ENCODE measurements around the gene FCN2.

Gene FCN2

GRCh38 chr9:134889386-134890154, 9.0 kb downstream of the FCN2 start:
- CTCF ChIA-PET, result no interaction called here
- DNase-seq, result peak in 2 of 3 donors; percentile 75 to 90
- H3K27me3 ChIP-seq (replicated peaks in 2 of 5; ENCODE audit: control insufficient read depth in 4 of 5, insufficient read depth in 5 of 5, low read length in 4 of 5), result no peaks in the 10 kb centered on the region
- POLR2A ChIA-PET, result no interaction called here
- H3K36me3 ChIP-seq (ENCODE audit: control insufficient read depth in 4 of 4, insufficient read depth in 4 of 4, low read length in 3 of 4), result no peaks in the 10 kb centered on the region
- peaks cover 0 to 1% (median 0%) of the 10 kb centered on the region in 5 experiments for H3K9me3 ChIP-seq (ENCODE audit: control extremely low read depth in 1 of 5, control insufficient read depth in 4 of 5, insufficient read depth in 2 of 5, low read depth in 1 of 5, low read length in 4 of 5)
- H3K27ac ChIP-seq (ENCODE audit: insufficient read depth in 1 of 2, low read depth in 1 of 2, low read length in 2 of 2, poor library complexity in 1 of 2, severe bottlenecking in 2 of 2), result no peak overlapping the region
- H3K4me1 ChIP-seq (ENCODE audit: control extremely low read depth in 1 of 4, control insufficient read depth in 4 of 4, insufficient read depth in 4 of 4, low read length in 3 of 4), result peaks cover 6 to 50% (median 34%) of the 10 kb centered on the region in 4 experiments
- H3K4me3 ChIP-seq (ENCODE audit: control insufficient read depth in 1 of 7, extremely low read depth in 1 of 7, insufficient read depth in 4 of 7, low read depth in 2 of 7, low read length in 6 of 7), result no peak overlapping the region
- 87% methylated on average over 7 of the region's 10 CpGs for WGBS (ENCODE audit: insufficient coverage)

- no peaks in the 10 kb centered on the region for H3K36me3 ChIP-seq (ENCODE audit: control insufficient read depth in 4 of 4, insufficient read depth in 4 of 4, low read length in 3 of 4)
- peaks cover 6 to 50% (median 35%) of the 10 kb centered on the region in 4 experiments for H3K4me1 ChIP-seq (ENCODE audit: control extremely low read depth in 1 of 4, control insufficient read depth in 4 of 4, insufficient read depth in 4 of 4, low read length in 3 of 4)
- H3K9me3 ChIP-seq (ENCODE audit: control extremely low read depth in 1 of 5, control insufficient read depth in 4 of 5, insufficient read depth in 2 of 5, low read depth in 1 of 5, low read length in 4 of 5), result peaks cover 0 to 4% (median 0%) of the 10 kb centered on the region in 5 experiments
- no peak for DNase-seq
- no peaks in the 10 kb centered on the region for H3K27me3 ChIP-seq (replicated peaks in 2 of 5; ENCODE audit: control insufficient read depth in 4 of 5, insufficient read depth in 5 of 5, low read length in 4 of 5)
- WGBS (ENCODE audit: insufficient coverage), result 91% methylated on average over 4 of the region's 5 CpGs
- POLR2A ChIA-PET, result no interaction called here
- CTCF ChIA-PET, result no interaction called here
- no peak overlapping the region for H3K27ac ChIP-seq (ENCODE audit: insufficient read depth in 1 of 2, low read depth in 1 of 2, low read length in 2 of 2, poor library complexity in 1 of 2, severe bottlenecking in 2 of 2)
- H3K4me3 ChIP-seq (ENCODE audit: control insufficient read depth in 1 of 7, extremely low read depth in 1 of 7, insufficient read depth in 4 of 7, low read depth in 2 of 7, low read length in 6 of 7), result no peak overlapping the region
Observed at GRCh38 chr9:134890155-134890495, 9.5 kb downstream of the FCN2 start.

- 82% methylated on average over 5 of the region's 8 CpGs for WGBS (ENCODE audit: insufficient coverage)
- Histone ChIP-seq H3K9me3 (ENCODE audit: control extremely low read depth in 1 of 5, control insufficient read depth in 4 of 5, insufficient read depth in 2 of 5, low read depth in 1 of 5, low read length in 4 of 5) (peaks cover 0 to 4% (median 0%) of the 10 kb centered on the region in 5 experiments), H3K4me1 (ENCODE audit: control extremely low read depth in 1 of 4, control insufficient read depth in 4 of 4, insufficient read depth in 4 of 4, low read length in 3 of 4) (peaks cover 6 to 56% (median 41%) of the 10 kb centered on the region in 4 experiments), H3K4me3 (ENCODE audit: control insufficient read depth in 1 of 7, extremely low read depth in 1 of 7, insufficient read depth in 4 of 7, low read depth in 2 of 7, low read length in 6 of 7) (no peak overlapping the region), H3K27ac (ENCODE audit: insufficient read depth in 1 of 2, low read depth in 1 of 2, low read length in 2 of 2, poor library complexity in 1 of 2, severe bottlenecking in 2 of 2) (no peak overlapping the region), H3K27me3 (replicated peaks in 2 of 5; ENCODE audit: control insufficient read depth in 4 of 5, insufficient read depth in 5 of 5, low read length in 4 of 5) (no peaks in the 10 kb centered on the region), H3K36me3 (ENCODE audit: control insufficient read depth in 4 of 4, insufficient read depth in 4 of 4, low read length in 3 of 4) (no peaks in the 10 kb centered on the region)
- ChIA-PET POLR2A (no interaction called here), CTCF (interaction anchor here (0.6 kb wide), 1 partner anchor 349 kb away, joined by 3 read pairs; no protein-coding TSS in a partner anchor)
- peak in 2 of 3 donors; percentile 13 to 31 for DNase-seq
Observed at GRCh38 chr9:134891053-134891452, 10.4 kb downstream of the FCN2 start.

- POLR2A ChIA-PET, result no interaction called here
- no peak for DNase-seq
- 96% methylated on average over 5 of the region's 5 CpGs for WGBS (ENCODE audit: insufficient coverage)
Observed at GRCh38 chr9:134891713-134892112, 11.1 kb downstream of the FCN2 start.

GRCh38 chr9:134892221-134892620, 11.6 kb downstream of the FCN2 start:
- POLR2A ChIA-PET, result no interaction called here
- CTCF ChIA-PET, result no interaction called here
- Histone ChIP-seq H3K27ac (ENCODE audit: insufficient read depth in 1 of 2, low read depth in 1 of 2, low read length in 2 of 2, poor library complexity in 1 of 2, severe bottlenecking in 2 of 2) (no peak overlapping the region), H3K27me3 (replicated peaks in 2 of 5; ENCODE audit: control insufficient read depth in 4 of 5, insufficient read depth in 5 of 5, low read length in 4 of 5) (no peaks in the 10 kb centered on the region), H3K9me3 (ENCODE audit: control extremely low read depth in 1 of 5, control insufficient read depth in 4 of 5, insufficient read depth in 2 of 5, low read depth in 1 of 5, low read length in 4 of 5) (peaks cover 0 to 4% (median 0%) of the 10 kb centered on the region in 5 experiments), H3K36me3 (ENCODE audit: control insufficient read depth in 4 of 4, insufficient read depth in 4 of 4, low read length in 3 of 4) (no peaks in the 10 kb centered on the region), H3K4me1 (ENCODE audit: control extremely low read depth in 1 of 4, control insufficient read depth in 4 of 4, insufficient read depth in 4 of 4, low read length in 3 of 4) (peaks cover 2 to 53% (median 39%) of the 10 kb centered on the region in 4 experiments), H3K4me3 (ENCODE audit: control insufficient read depth in 1 of 7, extremely low read depth in 1 of 7, insufficient read depth in 4 of 7, low read depth in 2 of 7, low read length in 6 of 7) (no peak overlapping the region)
- WGBS (ENCODE audit: insufficient coverage), result 100% methylated on average over 5 of the region's 6 CpGs
- no peak for DNase-seq

More at GRCh38 chr9:134891713-134892112, 11.1 kb downstream of the FCN2 start:
- Histone ChIP-seq H3K4me3 (ENCODE audit: control insufficient read depth in 1 of 7, extremely low read depth in 1 of 7, insufficient read depth in 4 of 7, low read depth in 2 of 7, low read length in 6 of 7) (no peak overlapping the region), H3K27ac (ENCODE audit: insufficient read depth in 1 of 2, low read depth in 1 of 2, low read length in 2 of 2, poor library complexity in 1 of 2, severe bottlenecking in 2 of 2) (no peak overlapping the region), H3K4me1 (ENCODE audit: control extremely low read depth in 1 of 4, control insufficient read depth in 4 of 4, insufficient read depth in 4 of 4, low read length in 3 of 4) (peaks cover 6 to 58% (median 42%) of the 10 kb centered on the region in 4 experiments), H3K9me3 (ENCODE audit: control extremely low read depth in 1 of 5, control insufficient read depth in 4 of 5, insufficient read depth in 2 of 5, low read depth in 1 of 5, low read length in 4 of 5) (peaks cover 0 to 4% (median 0%) of the 10 kb centered on the region in 5 experiments), H3K36me3 (ENCODE audit: control insufficient read depth in 4 of 4, insufficient read depth in 4 of 4, low read length in 3 of 4) (no peaks in the 10 kb centered on the region), H3K27me3 (replicated peaks in 2 of 5; ENCODE audit: control insufficient read depth in 4 of 5, insufficient read depth in 5 of 5, low read length in 4 of 5) (no peaks in the 10 kb centered on the region)
- CTCF ChIA-PET, result no interaction called here

- 98% methylated on average over 7 of the region's 7 CpGs for WGBS (ENCODE audit: insufficient coverage)
- Histone ChIP-seq H3K4me1 (ENCODE audit: control extremely low read depth in 1 of 4, control insufficient read depth in 4 of 4, insufficient read depth in 4 of 4, low read length in 3 of 4) (peaks cover 0 to 46% (median 32%) of the 10 kb centered on the region in 4 experiments), H3K9me3 (ENCODE audit: control extremely low read depth in 1 of 5, control insufficient read depth in 4 of 5, insufficient read depth in 2 of 5, low read depth in 1 of 5, low read length in 4 of 5) (peaks cover 0 to 4% (median 0%) of the 10 kb centered on the region in 5 experiments), H3K36me3 (ENCODE audit: control insufficient read depth in 4 of 4, insufficient read depth in 4 of 4, low read length in 3 of 4) (no peaks in the 10 kb centered on the region), H3K4me3 (ENCODE audit: control insufficient read depth in 1 of 7, extremely low read depth in 1 of 7, insufficient read depth in 4 of 7, low read depth in 2 of 7, low read length in 6 of 7) (no peak overlapping the region), H3K27ac (ENCODE audit: insufficient read depth in 1 of 2, low read depth in 1 of 2, low read length in 2 of 2, poor library complexity in 1 of 2, severe bottlenecking in 2 of 2) (no peak overlapping the region), H3K27me3 (replicated peaks in 2 of 5; ENCODE audit: control insufficient read depth in 4 of 5, insufficient read depth in 5 of 5, low read length in 4 of 5) (no peaks in the 10 kb centered on the region)
- POLR2A ChIA-PET, result no interaction called here
- no peak for DNase-seq
- CTCF ChIA-PET, result no interaction called here
Observed at GRCh38 chr9:134892820-134893420, 12.3 kb downstream of the FCN2 start.

GRCh38 chr9:134894136-134894860, 13.7 kb downstream of the FCN2 start:
- no peak for DNase-seq

More at GRCh38 chr9:134894136-134894860, 13.7 kb downstream of the FCN2 start:
- Histone ChIP-seq H3K4me1 (ENCODE audit: control extremely low read depth in 1 of 4, control insufficient read depth in 4 of 4, insufficient read depth in 4 of 4, low read length in 3 of 4) (peaks cover 0 to 36% (median 23%) of the 10 kb centered on the region in 4 experiments), H3K4me3 (ENCODE audit: control insufficient read depth in 1 of 7, extremely low read depth in 1 of 7, insufficient read depth in 4 of 7, low read depth in 2 of 7, low read length in 6 of 7) (no peak overlapping the region), H3K36me3 (ENCODE audit: control insufficient read depth in 4 of 4, insufficient read depth in 4 of 4, low read length in 3 of 4) (no peaks in the 10 kb centered on the region), H3K9me3 (ENCODE audit: control extremely low read depth in 1 of 5, control insufficient read depth in 4 of 5, insufficient read depth in 2 of 5, low read depth in 1 of 5, low read length in 4 of 5) (peaks cover 0 to 14% (median 0%) of the 10 kb centered on the region in 5 experiments), H3K27ac (ENCODE audit: insufficient read depth in 1 of 2, low read depth in 1 of 2, low read length in 2 of 2, poor library complexity in 1 of 2, severe bottlenecking in 2 of 2) (no peak overlapping the region), H3K27me3 (replicated peaks in 2 of 5; ENCODE audit: control insufficient read depth in 4 of 5, insufficient read depth in 5 of 5, low read length in 4 of 5) (no peaks in the 10 kb centered on the region)
- ChIA-PET CTCF (no interaction called here), POLR2A (no interaction called here)
- WGBS (ENCODE audit: insufficient coverage), result 96% methylated on average over 3 of the region's 7 CpGs

Measured in common myeloid progenitor, CD34-positive (primary cell).